Measurements from ENCODE around the gene CSNK1G2.

CSNK1G2 gene

DNA sequence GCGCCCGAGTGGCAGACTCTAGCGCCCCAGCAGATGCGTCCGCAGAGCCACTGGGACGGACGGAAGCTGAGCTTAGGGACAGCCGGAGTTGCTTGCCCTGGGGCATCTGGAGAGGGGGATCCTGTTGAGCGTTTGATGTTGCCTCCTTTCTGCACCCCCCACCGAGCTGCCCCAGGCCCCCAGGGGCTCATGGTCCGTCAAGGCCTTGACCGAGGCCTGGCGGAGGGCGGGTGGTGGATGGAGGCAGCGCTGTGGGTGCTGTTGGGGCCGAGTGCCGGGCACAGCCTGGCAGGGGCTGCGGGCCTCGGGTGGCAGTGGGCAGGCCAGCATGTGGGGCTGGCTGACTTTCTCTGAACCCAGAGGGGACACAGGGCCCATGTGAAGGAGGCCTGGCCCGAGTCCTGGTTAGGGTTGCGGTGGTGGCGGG is 2.7 kb downstream of the CSNK1G2 start:
- DNase-seq = no peak

DNA sequence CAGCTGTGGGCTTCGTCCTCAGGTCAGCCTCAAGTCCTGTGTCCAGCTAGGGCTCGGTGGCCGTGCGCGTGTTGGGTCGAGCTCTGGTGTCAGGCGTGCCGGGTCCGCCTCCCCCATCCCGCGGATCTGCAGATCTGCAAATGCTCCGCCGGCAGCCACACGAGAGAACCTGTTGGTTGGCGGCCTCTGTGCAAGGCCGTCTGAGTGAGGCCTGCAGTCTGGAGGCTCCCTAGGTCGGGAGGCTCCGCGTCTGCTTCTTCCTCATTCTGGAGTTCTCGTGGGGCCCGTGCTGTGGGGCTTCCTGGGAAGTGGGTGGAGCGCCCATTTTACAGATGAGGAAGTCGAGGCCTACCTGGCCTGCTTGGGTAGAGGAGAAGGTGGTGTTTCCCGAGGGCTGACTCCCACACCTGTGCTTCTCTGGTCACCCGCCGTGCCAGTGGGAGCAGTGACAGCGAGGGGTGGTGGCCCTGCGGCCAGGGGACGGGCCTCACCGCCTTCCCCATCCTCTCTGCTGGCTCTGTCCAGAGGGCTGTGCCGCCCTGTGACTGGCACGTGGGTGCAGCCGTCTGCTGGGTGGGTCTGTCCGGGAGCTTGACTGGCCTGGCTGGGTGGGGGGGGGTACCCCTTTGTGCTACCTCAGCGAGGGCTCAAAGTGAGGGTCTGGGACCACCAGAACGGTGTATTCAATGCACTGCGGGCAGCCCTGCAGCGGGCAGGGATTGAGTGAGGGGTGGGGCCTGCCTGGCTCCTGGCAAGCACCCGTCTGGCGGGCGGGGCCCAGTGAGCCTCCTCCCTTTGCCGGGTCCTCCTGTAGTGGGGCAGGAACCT is 3.3 kb downstream of the CSNK1G2 start:
- DNase-seq = no peak

GRCh38 chr19:1944916-1945561 is 4.1 kb downstream of the CSNK1G2 start:
- no peak for DNase-seq

- DNase-seq = peak in 4 of 58 donors; percentile 14 to 30 (median 18)
Measured at GRCh38 chr19:1945899-1946298, 4.9 kb downstream of the CSNK1G2 start.

DNA sequence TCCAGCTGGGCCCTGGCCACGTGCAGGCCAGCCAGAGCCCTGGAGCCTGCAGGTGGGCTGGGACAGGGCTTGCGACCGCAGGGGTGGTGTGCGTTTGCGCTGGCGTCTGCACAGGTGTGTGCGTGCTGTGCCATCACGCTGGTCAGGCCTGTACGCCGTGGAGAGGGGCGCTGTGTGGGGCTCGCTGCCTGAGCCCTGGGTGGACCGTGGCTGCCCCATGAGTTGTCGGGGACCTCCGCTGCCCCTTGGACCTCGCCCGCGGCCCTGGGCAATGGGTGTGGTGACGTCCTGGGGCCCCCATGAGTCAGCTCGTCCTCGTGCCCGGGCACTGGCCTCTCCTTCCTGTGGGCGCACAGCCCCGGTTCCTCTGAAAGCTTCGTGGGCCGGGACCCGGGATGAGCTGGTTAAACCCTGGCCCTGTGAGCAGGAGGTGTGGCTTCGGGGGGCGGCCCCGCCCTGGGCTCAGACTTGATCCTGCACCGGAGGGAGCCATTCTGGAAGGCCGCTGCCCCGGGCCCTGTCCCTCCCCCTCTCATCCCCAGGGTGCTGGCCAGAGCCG is 6.8 kb downstream of the CSNK1G2 start:
- DNase-seq = no peak

DNA sequence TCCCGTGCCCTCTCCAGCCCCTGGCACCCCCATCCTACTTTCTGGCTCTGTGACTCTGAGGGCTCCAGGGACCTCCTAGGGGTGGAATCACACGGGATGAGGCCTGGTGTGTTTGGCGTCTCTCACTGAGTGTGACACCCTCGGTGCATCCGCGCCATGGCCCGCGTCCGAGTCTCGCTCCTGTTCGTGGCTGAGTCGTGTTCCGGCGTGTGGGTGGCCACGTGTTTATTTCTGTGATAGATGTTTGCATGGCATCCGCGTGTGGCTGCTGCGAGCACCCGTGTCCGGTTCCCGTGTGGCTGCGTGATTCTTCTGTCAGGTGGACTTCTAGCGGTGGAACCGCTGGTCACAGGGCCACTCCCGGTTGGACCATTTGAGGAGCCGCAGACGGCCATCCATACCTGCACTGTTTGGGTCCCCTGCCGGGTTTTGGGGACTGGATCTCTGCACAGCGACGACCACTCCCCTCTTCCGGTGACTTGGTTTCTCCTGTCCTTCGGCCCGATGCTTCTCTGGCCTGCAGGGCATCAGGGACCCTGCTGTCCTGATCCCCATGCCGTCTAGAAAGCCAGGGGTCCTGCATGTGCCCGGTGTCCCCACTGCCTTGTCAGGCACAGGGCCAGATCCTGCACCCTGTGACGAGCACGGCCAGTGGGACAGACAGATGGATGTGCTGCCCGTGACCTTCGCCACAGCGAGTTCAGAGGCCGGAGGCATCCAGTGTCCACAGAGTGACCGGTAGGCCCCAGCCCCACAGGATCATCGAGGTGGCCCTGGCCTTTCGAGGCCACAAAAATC is 8.5 kb downstream of the CSNK1G2 start:
- no peak for DNase-seq

- no peak for DNase-seq
Measured at GRCh38 chr19:1950640-1951039, 9.7 kb downstream of the CSNK1G2 start.

DNA sequence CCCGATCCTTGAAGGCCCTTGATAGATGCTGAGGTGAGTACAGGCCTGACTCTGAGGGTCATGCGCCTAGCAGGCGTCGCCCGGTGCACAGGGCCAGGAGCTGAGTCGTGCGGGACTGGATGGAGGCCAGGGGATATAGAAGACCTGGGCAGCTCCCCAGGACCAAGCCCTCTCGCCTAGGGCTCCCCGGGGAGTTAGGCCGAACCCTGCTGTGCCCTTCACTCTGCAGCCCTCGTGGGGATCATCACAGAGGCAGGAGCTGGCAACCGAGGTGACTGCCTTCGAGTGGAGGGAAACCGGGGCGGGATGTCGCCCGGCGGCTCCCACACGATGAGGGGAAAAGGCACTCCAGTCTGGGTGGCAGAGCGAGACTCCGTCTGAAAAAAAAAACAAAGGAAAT is 11.7 kb downstream of the CSNK1G2 start:
- no peak for DNase-seq

DNA sequence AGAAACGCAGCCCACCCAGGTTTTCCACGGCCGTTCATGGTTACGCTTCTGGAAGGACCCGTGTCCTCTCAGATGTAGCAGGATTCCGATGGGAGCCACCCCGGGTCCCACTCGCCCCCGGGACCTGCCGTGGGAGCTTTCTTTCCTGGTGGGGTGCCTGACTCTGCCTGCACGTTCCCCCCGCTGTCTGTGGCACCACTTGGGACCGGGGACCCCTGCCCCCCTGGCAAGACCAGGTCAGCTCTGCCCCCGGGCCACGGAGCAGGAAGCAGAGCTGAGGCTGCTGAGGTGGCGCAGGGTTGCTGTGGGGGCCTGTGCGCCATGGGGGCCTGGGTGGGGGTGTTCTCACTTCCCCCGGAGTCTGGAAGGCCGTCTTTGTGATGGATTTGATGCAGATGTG is 12.1 kb downstream of the CSNK1G2 start:
- DNase-seq = no peak

- DNase-seq = no peak
Measured at GRCh38 chr19:1953441-1954094, 12.6 kb downstream of the CSNK1G2 start.

DNA sequence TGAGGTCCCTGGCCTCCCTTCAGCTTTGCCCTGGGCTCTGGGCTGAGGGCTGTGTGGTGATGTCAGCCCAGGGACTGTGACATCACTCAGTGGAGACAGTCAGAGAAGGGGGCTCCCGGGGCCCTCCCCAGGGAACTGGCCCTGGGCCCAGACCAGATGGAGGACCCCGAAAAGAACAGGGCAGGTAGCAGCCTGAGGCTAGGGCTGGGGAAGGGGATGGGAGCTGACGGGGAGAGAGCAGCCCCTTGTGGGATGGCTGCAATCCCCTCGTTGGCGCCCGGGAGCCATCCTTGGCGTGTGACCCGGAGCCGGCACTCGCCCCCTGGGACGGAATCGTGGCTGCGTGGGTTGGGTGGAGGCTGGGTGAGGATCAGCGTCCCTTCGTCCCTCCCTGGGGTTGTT is 13.6 kb downstream of the CSNK1G2 start:
- DNase-seq = no peak

DNA sequence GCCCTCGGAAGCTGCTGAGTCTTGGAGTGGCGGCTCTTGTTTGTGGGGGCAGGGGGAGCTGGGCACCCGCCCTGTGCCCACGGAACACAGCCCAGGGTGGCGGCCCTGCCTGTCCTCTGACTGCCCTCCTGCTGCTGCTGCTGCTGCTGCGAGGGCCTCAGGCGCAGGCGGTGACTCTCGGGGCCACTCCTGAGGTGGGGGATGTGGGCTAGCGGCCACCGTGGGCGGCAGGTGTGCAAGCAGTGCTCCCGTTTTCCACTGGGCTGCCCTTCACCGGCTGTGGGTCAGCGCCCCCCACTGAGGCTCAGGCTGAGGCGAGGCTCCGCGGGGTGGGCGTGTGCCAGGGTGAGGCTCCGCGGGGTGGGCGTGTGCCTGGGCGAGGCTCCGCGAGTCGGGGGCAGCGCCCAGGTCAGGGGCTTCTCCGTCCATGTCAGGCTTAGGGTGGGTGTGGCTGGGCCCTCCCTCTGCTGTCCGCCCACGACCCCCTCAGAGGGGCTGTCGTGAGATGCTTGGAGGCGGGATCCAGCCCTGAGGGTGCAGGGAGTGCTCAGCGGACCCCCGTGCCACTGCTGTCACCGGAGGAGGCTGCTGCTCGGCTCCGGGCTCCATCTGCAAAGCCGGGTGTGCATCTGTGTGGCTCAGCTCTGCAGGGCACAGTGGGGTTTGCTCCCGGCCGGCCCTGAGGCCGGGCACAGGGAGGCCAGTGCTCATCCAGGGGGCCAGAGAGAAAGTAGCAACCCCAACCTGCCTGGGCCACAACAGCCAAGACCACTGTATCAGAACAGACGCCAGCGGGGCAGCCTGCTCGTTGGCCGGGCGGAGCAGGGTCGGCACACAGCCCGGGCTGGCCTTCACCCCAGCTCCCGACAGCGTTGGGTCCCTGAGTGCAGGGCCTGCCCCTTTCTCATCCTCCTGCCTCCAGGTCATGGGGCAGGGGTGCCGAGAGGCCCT is 14.5 kb downstream of the CSNK1G2 start:
- DNase-seq = peak in 1 of 58 donors; percentile 11

DNA sequence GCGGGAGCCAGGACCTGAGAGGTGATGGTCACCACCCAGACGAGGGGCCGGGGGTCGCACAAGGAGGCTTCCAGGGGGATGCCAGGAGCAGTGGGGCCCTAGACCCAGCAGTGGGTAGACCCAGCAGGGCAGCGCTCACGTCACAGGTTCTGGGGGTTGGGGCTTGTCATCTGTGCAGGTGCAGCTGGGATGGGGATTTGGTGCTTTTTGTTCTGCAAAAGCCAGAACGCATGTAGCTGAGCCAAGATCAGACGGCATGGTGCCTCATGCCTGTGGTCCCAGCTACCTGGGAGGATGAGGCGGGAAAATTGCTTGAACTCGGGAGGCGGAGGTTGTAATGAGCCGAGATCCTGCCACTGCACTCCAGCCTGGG is 15.1 kb downstream of the CSNK1G2 start:
- peak in 1 of 58 donors; percentile 14 for DNase-seq

DNA sequence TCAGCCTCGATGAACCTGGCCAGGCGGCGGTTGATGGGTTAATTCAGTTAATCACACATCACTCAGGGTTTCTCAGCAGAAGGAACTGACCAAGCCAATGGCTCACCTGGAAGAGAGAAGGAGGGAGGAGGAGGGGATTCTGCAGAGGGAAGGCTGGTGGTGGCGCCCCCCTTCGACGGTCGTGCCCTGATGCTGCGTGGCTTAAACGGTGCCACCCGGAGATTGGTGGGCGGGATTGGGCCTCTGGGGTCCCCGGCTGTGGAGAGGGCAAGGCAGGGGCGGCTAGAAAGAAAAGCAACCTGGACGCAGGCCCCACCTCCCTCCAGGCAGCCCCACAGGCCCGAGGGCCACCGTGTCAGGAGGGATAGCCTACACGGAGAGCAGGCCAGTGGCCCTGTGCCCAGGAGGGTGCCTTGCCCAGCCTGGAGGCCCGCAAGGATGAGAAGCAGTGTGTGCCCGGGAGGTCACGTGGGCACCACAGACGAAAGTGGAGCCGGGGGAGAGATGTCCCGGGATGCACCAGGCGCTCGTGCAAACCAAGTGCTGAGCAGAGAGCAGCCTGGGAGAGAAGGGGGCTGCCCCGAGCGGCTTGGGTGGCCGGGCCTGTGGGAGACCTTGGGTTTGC is 16.0 kb downstream of the CSNK1G2 start:
- peak in 57 of 58 donors; percentile 6 to 94 (median 79) for DNase-seq

GRCh38 chr19:1957562-1958248 is 16.7 kb downstream of the CSNK1G2 start:
- no peak for DNase-seq

DNA sequence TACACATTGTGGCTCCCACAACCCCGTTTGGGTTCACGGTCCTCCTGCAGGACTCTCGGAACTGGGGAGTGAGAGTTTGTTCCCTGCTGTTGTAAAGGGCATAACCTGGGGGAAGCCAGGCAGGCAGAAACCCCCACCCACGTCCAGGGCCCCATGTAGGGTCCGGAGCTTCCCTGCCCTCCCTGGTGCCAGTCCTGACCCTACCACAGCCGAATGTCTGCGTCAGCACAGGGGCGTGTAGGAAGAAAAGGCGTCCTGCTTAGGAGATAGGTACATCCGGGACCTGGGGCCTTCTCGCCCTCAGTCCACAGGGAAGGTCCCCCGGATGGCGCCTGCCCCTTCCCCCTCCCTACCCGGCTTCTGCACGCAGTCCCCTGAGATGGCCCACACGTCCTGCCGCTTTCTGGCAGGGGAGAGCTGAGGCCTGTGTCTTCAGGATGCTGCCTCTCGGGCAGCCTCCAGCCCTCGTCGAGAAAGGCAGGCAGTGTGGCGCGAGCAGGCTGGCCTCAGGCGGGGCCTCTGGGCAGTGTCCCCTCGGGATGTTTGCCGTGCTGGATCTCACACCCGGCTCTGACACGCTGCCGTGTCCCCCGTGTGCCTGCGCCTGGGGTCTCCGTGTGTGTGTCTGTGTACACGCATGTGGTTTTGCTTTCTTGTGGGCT is 19.1 kb downstream of the CSNK1G2 start:
- no peak for DNase-seq

- no peak for DNase-seq
Measured at GRCh38 chr19:1961000-1961883, 20.3 kb downstream of the CSNK1G2 start.
